GM21423 (cell line): Measurements from ENCODE around the gene BARX2.

Experiments used
- ATAC-seq: cut with Tn5 transposase; IDR thresholded peaks from one replicate; pipeline ENCODE4 v1.9.1; 2021; ENCODE audit warnings: mild to moderate bottlenecking, moderate library complexity; ENCODE audit not compliant: unreplicated experiment

Gene BARX2

GRCh38 chr11:129493746-129494145 lies 118.1 kb downstream of the BARX2 start:
- no peak for ATAC-seq
